Mesendoderm (in vitro differentiated cells): ENCODE results near the gene UBASH3A.

ENCODE experiments used
- DNase-seq: peaks from one replicate; pipeline ENCODE4 v3.0.0; 2013
- H2AK5ac ChIP-seq: 2 replicates; pipeline ENCODE4 v1.6.1; 2013; ENCODE audit warnings: low read length, inconsistent platforms
- H2BK120ac ChIP-seq: 2 replicates; pipeline ENCODE4 v1.6.1; 2013; ENCODE audit warnings: low read depth, mild to moderate bottlenecking, low read length, moderate library complexity, mixed read lengths
- H2BK15ac ChIP-seq: replicated peaks from 2 replicates; pipeline ENCODE4 v1.6.1; 2013; ENCODE audit warnings: low read depth, mild to moderate bottlenecking, moderate library complexity
- H2BK5ac ChIP-seq: 2 replicates; pipeline ENCODE4 v1.6.1; 2013; ENCODE audit warnings: low read length, inconsistent platforms
- H3K18ac ChIP-seq: 2 replicates; pipeline ENCODE4 v1.6.1; 2013; ENCODE audit warnings: mild to moderate bottlenecking, low read length, mixed read lengths
- H3K23ac ChIP-seq: one replicate; pipeline ENCODE4 v1.6.1; 2013; ENCODE audit warnings: low read length
- H3K27ac ChIP-seq: 2 replicates; pipeline ENCODE4 v1.5.1; 2013; ENCODE audit warnings: low read depth, mild to moderate bottlenecking, inconsistent platforms, low read length, moderate library complexity
- H3K27me3 ChIP-seq: 2 replicates; pipeline ENCODE4 v1.6.1; 2013; ENCODE audit warnings: low read length, control low read depth, mild to moderate bottlenecking, inconsistent platforms; ENCODE audit not compliant: insufficient read depth, poor library complexity
- H3K36me3 ChIP-seq: 2 replicates; pipeline ENCODE4 v1.6.1; 2013; ENCODE audit warnings: low read length, inconsistent platforms; ENCODE audit not compliant: control insufficient read depth, insufficient read depth
- H3K4ac ChIP-seq: one replicate; pipeline ENCODE4 v1.6.1; 2013; ENCODE audit warnings: low read depth, mild to moderate bottlenecking, low read length, moderate library complexity
- H3K4me1 ChIP-seq: 2 replicates; pipeline ENCODE4 v1.6.1; 2013; ENCODE audit warnings: low read depth, low read length, inconsistent platforms; ENCODE audit not compliant: control insufficient read depth
- H3K4me2 ChIP-seq: 2 replicates; pipeline ENCODE4 v1.6.1; 2013; ENCODE audit warnings: low read length
- H3K4me3 ChIP-seq: 2 replicates; pipeline ENCODE4 v1.5.1; 2013; ENCODE audit warnings: mild to moderate bottlenecking, low read length
- H3K56ac ChIP-seq: one replicate; pipeline ENCODE4 v1.6.1; 2013; ENCODE audit warnings: low read length
- H3K79me1 ChIP-seq: 2 replicates; pipeline ENCODE4 v1.6.1; 2013; ENCODE audit warnings: low read length, inconsistent platforms
- H3K79me2 ChIP-seq: 2 replicates; pipeline ENCODE4 v1.6.1; 2013; ENCODE audit warnings: mild to moderate bottlenecking, low read length; ENCODE audit not compliant: control insufficient read depth, insufficient read depth
- H3K9ac ChIP-seq: 2 replicates; pipeline ENCODE4 v1.6.1; 2013; ENCODE audit warnings: low read length, inconsistent platforms
- H4K5ac ChIP-seq: one replicate; pipeline ENCODE4 v1.6.1; 2013; ENCODE audit warnings: low read length
- H4K8ac ChIP-seq: one replicate; pipeline ENCODE4 v1.6.1; 2013; ENCODE audit warnings: low read depth, mild to moderate bottlenecking, control low read depth, low read length, moderate library complexity
- WGBS: extraction: QIAGEN DNeasy Blood & Tissue Kit; methylation state at CpG from one replicate; pipeline ENCODE4 v1.1.7; 2013; ENCODE audit warnings: low lambda C conversion rate, missing lambda C conversion rate; ENCODE audit not compliant: insufficient coverage; ENCODE audit errors: extremely low coverage; 5-methylcytosine and 5-hydroxymethylcytosine counted together

The UBASH3A gene

DNA sequence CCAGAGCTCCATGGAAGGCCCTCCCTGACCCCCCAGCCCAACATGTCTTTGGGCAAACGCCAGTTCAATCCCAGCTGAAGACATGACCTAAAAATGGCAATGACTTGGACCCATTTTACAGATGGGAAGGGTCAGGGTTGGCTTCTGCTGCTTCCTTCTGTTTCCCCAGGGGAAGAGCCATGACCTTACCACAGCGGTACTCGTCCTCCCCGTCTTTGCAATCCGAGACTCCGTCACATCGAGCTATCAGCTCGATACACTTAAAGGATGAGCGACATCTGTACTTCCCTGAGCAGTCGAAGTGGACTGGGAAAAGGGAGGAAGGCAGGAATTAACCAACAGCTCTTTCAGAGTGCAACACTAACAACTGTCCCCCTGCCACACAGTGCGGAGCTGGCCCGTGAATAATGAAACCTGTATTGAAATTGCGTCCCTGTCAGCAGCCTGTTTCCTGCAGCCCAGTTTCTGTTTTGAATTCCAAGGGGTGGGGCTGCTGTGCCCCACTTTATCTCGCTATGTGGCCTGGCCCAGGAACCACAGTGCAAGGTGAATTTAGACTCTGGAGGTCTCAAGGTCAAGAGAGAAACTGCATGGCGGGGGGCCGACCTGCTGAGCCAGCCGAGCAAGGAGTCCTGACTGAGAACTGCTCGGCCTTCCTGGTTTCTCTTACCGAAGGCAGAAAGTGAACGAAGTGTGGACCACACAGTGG is 14.8 kb upstream of the UBASH3A start:
- H2BK15ac ChIP-seq: no peak overlapping the region
- no peak overlapping the region for H3K23ac ChIP-seq
- no peak overlapping the region for H4K5ac ChIP-seq
- no peak overlapping the region for H3K18ac ChIP-seq
- no peak overlapping the region for H3K56ac ChIP-seq
- no peaks in the 10 kb centered on the region for H3K27me3 ChIP-seq
- no peaks in the 10 kb centered on the region for H3K36me3 ChIP-seq
- no peaks in the 10 kb centered on the region for H3K79me2 ChIP-seq
- H2BK120ac ChIP-seq: no peak overlapping the region
- no peak for DNase-seq
- no peak overlapping the region for H3K4me3 ChIP-seq
- WGBS: no CpG with 5 or more reads among the region's 20 CpGs
- no peaks in the 10 kb centered on the region for H3K79me1 ChIP-seq
- H4K8ac ChIP-seq: no peak overlapping the region
- no peak overlapping the region for H2AK5ac ChIP-seq
- no peak overlapping the region for H2BK5ac ChIP-seq
- no peak overlapping the region for H3K9ac ChIP-seq
- H3K4ac ChIP-seq: no peak overlapping the region
- no peak overlapping the region for H3K27ac ChIP-seq
- H3K4me2 ChIP-seq: no peak overlapping the region
- H3K4me1 ChIP-seq: no peaks in the 10 kb centered on the region

DNA sequence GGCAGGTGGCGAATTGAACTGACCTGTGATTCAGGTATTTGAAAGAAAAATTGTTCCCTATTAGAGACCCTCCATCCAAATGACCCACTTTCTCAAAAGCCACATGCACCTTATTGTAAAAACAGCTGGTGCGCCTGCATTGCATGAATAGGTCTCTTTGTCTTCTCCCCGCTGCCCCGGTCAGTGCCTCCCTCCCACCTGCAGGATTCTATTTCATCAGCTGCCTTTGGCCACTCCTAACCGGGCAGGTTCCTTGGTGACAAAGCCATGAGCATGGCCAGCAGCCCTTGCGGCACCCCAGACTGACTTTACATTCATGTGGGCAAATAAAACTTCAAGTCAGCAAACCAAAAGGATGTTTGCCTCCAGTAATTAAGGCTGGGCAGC is 14.3 kb upstream of the UBASH3A start:
- Histone ChIP-seq H4K5ac (no peak overlapping the region), H2AK5ac (no peak overlapping the region), H3K4me1 (no peaks in the 10 kb centered on the region), H3K4me3 (no peak overlapping the region), H2BK15ac (no peak overlapping the region), H3K79me1 (no peaks in the 10 kb centered on the region), H2BK120ac (no peak overlapping the region), H3K79me2 (no peaks in the 10 kb centered on the region), H4K8ac (no peak overlapping the region), H3K27ac (no peak overlapping the region), H3K4me2 (no peak overlapping the region), H3K23ac (no peak overlapping the region), H3K18ac (no peak overlapping the region), H3K9ac (no peak overlapping the region), H3K36me3 (no peaks in the 10 kb centered on the region), H2BK5ac (no peak overlapping the region), H3K4ac (no peak overlapping the region), H3K27me3 (no peaks in the 10 kb centered on the region), H3K56ac (no peak overlapping the region)
- no peak for DNase-seq
- WGBS: no CpG with 5 or more reads among the region's 6 CpGs

DNA sequence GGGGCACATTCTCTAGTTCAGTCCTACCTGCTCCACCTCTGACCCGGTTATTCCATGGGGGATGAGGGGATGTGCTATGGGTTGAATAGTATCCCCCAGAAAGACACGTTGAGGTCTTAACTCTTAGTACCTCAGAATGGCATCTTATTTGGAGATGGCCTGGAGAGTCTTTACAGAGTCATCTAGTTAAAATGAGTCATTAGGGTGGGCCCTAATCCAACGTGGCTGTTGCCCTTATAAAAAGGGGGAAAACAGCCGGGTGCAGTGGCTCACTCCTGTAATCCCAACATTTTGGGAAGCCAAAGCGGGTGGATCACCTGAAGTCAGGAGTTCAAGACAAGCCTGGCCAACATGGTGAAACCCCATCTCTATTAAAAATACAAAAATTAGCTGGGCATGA is 13.5 kb upstream of the UBASH3A start:
- no CpG with 5 or more reads among the region's 5 CpGs for WGBS
- Histone ChIP-seq H3K56ac (no peak overlapping the region), H3K23ac (no peak overlapping the region), H4K8ac (no peak overlapping the region), H3K9ac (no peak overlapping the region), H3K27ac (no peak overlapping the region), H3K4me2 (no peak overlapping the region), H3K79me2 (no peaks in the 10 kb centered on the region), H2BK5ac (no peak overlapping the region), H3K36me3 (no peaks in the 10 kb centered on the region), H2BK15ac (no peak overlapping the region), H2AK5ac (no peak overlapping the region), H3K18ac (no peak overlapping the region), H3K79me1 (no peaks in the 10 kb centered on the region), H4K5ac (no peak overlapping the region), H3K4me3 (no peak overlapping the region), H3K4ac (no peak overlapping the region), H3K4me1 (no peaks in the 10 kb centered on the region), H3K27me3 (no peaks in the 10 kb centered on the region), H2BK120ac (no peak overlapping the region)
- DNase-seq: no peak

- Histone ChIP-seq H3K27ac (no peak overlapping the region), H3K79me1 (no peaks in the 10 kb centered on the region), H3K4me3 (no peak overlapping the region), H3K18ac (no peak overlapping the region), H3K27me3 (no peaks in the 10 kb centered on the region), H3K4me1 (no peaks in the 10 kb centered on the region), H3K4me2 (no peak overlapping the region), H3K23ac (no peak overlapping the region), H4K8ac (no peak overlapping the region), H3K79me2 (no peaks in the 10 kb centered on the region), H3K4ac (no peak overlapping the region), H3K36me3 (no peaks in the 10 kb centered on the region), H4K5ac (no peak overlapping the region), H2BK15ac (no peak overlapping the region), H2BK120ac (no peak overlapping the region), H3K9ac (no peak overlapping the region), H2BK5ac (no peak overlapping the region), H2AK5ac (no peak overlapping the region), H3K56ac (no peak overlapping the region)
- no CpG with 5 or more reads among the region's 2 CpGs for WGBS
- no peak for DNase-seq
These were observed 13.0 kb upstream of the UBASH3A start for GRCh38 chr21:42390696-42391095.

DNA sequence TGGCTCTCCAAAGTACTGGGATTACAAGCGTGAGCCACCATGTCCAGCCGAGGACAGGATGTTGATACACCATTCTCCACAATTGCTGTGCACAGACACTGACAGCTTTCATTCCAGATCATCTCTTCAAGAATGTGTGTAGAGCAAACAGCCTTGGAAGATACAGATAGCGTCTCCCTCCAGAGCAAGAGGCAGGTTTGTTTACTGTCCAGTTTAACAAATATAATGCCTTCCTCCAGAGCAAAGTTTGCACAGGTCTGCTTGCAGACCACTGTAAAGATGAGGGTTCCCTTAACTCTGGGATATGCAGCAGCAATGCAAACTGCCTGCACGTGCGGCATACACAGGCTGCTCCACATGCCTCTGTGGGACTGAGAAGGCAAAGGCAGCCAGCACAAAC is 12.4 kb upstream of the UBASH3A start:
- Histone ChIP-seq H3K4ac (no peak overlapping the region), H3K4me1 (no peaks in the 10 kb centered on the region), H2BK5ac (no peak overlapping the region), H3K4me2 (no peak overlapping the region), H3K18ac (no peak overlapping the region), H3K27me3 (no peaks in the 10 kb centered on the region), H2BK15ac (no peak overlapping the region), H3K36me3 (no peaks in the 10 kb centered on the region), H3K9ac (no peak overlapping the region), H3K56ac (no peak overlapping the region), H3K27ac (no peak overlapping the region), H2BK120ac (no peak overlapping the region), H2AK5ac (no peak overlapping the region), H4K5ac (no peak overlapping the region), H3K79me1 (no peaks in the 10 kb centered on the region), H3K23ac (no peak overlapping the region), H3K79me2 (no peaks in the 10 kb centered on the region), H4K8ac (no peak overlapping the region), H3K4me3 (no peak overlapping the region)
- WGBS: no CpG with 5 or more reads among the region's 5 CpGs
- no peak for DNase-seq
